Neutrophil (primary cell): Measurements from ENCODE around the gene FGD4.

Experiments
- H3K27ac ChIP-seq: fragments of 200-600 bp; sonication (generic); 2 replicates; pipeline ENCODE4 v1.5.1; 2016; ENCODE audit warnings: mild to moderate bottlenecking, moderate library complexity
- H3K27me3 ChIP-seq: fragments of 200-600 bp; sonication (generic); 2 replicates; pipeline ENCODE4 v1.6.0; 2016; ENCODE audit warnings: mild to moderate bottlenecking
- H3K36me3 ChIP-seq: fragments of 200-600 bp; sonication (generic); 2 replicates; pipeline ENCODE4 v1.5.1; 2017
- H3K4me1 ChIP-seq, 2 experiments: fragments of 200-600 bp in 1 of 2; sonication (generic) in 1 of 2; 1 replicate in 1 of 2; 2 replicates in 1 of 2; pipeline versions ENCODE4 v1.5.1 to v1.6.1; 2013 to 2016; ENCODE audit warnings: low read depth in 1 of 2, low read length in 1 of 2, mild to moderate bottlenecking in 1 of 2, moderate library complexity in 1 of 2; ENCODE audit not compliant: control insufficient read depth in 1 of 2, insufficient read depth in 1 of 2
- H3K4me3 ChIP-seq, 2 experiments: fragments of 200-600 bp in 1 of 2; sonication (generic) in 1 of 2; 1 replicate in 1 of 2; 2 replicates in 1 of 2; pipeline ENCODE4 v1.5.1; 2013 to 2016; ENCODE audit warnings: low read depth in 1 of 2, low read length in 1 of 2, mild to moderate bottlenecking in 1 of 2, moderate library complexity in 1 of 2
- H3K9me3 ChIP-seq: fragments of 200-600 bp; sonication (generic); 2 replicates; pipeline ENCODE4 v1.5.1; 2016
- CTCF ChIP-seq: fragments of 200-600 bp; sonication (generic); IDR thresholded peaks from 2 replicates; pipeline ENCODE4 v1.5.1; 2016; ENCODE audit warnings: antibody characterized with exemption

The FGD4 gene

GRCh38 chr12:32569259-32569658 lies 169.9 kb downstream of the FGD4 start:
- H3K9me3 ChIP-seq: no peaks in the 10 kb centered on the region
- no peaks in the 10 kb centered on the region for H3K27me3 ChIP-seq
- no peak for TF ChIP-seq CTCF
- H3K27ac ChIP-seq: no peak overlapping the region
- no peak overlapping the region for H3K4me3 ChIP-seq
- H3K36me3 ChIP-seq: peaks cover 48% of the 10 kb centered on the region
- peaks cover 9 to 12% of the 10 kb centered on the region in 2 experiments for H3K4me1 ChIP-seq

GRCh38 chr12:32574585-32574984 lies 175.2 kb downstream of the FGD4 start:
- no peaks in the 10 kb centered on the region for H3K9me3 ChIP-seq
- no peak for TF ChIP-seq CTCF
- no peak overlapping the region for H3K4me3 ChIP-seq
- H3K4me1 ChIP-seq: peaks cover 9 to 21% of the 10 kb centered on the region in 2 experiments
- peak overlapping the region; percentile 13 for H3K27ac ChIP-seq
- H3K27me3 ChIP-seq: no peaks in the 10 kb centered on the region
- H3K36me3 ChIP-seq: peaks cover 32% of the 10 kb centered on the region

- no peak for TF ChIP-seq CTCF
- H3K9me3 ChIP-seq: no peaks in the 10 kb centered on the region
- H3K4me1 ChIP-seq: peaks cover 2 to 14% of the 10 kb centered on the region in 2 experiments
- H3K27ac ChIP-seq: no peak overlapping the region
- H3K27me3 ChIP-seq: no peaks in the 10 kb centered on the region
- peaks cover 49% of the 10 kb centered on the region for H3K36me3 ChIP-seq
- no peak overlapping the region for H3K4me3 ChIP-seq
These were observed 178.0 kb downstream of the FGD4 start for GRCh38 chr12:32577328-32577727.

GRCh38 chr12:32583534-32583933 lies 184.2 kb downstream of the FGD4 start:
- no peaks in the 10 kb centered on the region for H3K27me3 ChIP-seq
- H3K27ac ChIP-seq: peak overlapping the region; percentile 58
- H3K36me3 ChIP-seq: peaks cover 34% of the 10 kb centered on the region
- peaks cover 40 to 55% of the 10 kb centered on the region in 2 experiments for H3K4me1 ChIP-seq
- no peaks in the 10 kb centered on the region for H3K9me3 ChIP-seq
- TF ChIP-seq CTCF: no peak
- H3K4me3 ChIP-seq: no peak overlapping the region

GRCh38 chr12:32585680-32586079 lies 186.3 kb downstream of the FGD4 start:
- TF ChIP-seq CTCF: no peak
- Histone ChIP-seq H3K9me3 (no peaks in the 10 kb centered on the region), H3K27ac (peak overlapping the region; percentile 87), H3K36me3 (peaks cover 18% of the 10 kb centered on the region), H3K27me3 (no peaks in the 10 kb centered on the region), H3K4me3 (peak overlapping the region in 1 of 2 experiments; percentile 25), H3K4me1 (peaks cover 61 to 76% of the 10 kb centered on the region in 2 experiments)

GRCh38 chr12:32586390-32586789 lies 187.0 kb downstream of the FGD4 start:
- no peaks in the 10 kb centered on the region for H3K9me3 ChIP-seq
- no peak for TF ChIP-seq CTCF
- H3K27ac ChIP-seq: peak overlapping the region; percentile 87
- peaks cover 18% of the 10 kb centered on the region for H3K36me3 ChIP-seq
- H3K4me3 ChIP-seq: peak overlapping the region in 1 of 2 experiments; percentile 25
- no peaks in the 10 kb centered on the region for H3K27me3 ChIP-seq
- H3K4me1 ChIP-seq: peaks cover 68 to 83% of the 10 kb centered on the region in 2 experiments
